GM21390 (cell line): ENCODE measurements around the gene SLC1A7.

Experiments
- ATAC-seq: cut with Tn5 transposase; IDR thresholded peaks from one replicate; pipeline ENCODE4 v1.9.1; 2021; ENCODE audit not compliant: unreplicated experiment

The SLC1A7 gene

GRCh38 chr1:53092659-53093450 lies 49.6 kb downstream of the SLC1A7 start:
- no peak for ATAC-seq

- no peak for ATAC-seq
These were observed 50.4 kb downstream of the SLC1A7 start for GRCh38 chr1:53091841-53092645.

- no peak for ATAC-seq
These were observed 52.0 kb downstream of the SLC1A7 start for GRCh38 chr1:53090227-53091147.

GRCh38 chr1:53089478-53090226 lies 52.8 kb downstream of the SLC1A7 start:
- no peak for ATAC-seq

GRCh38 chr1:53088616-53089300 lies 53.7 kb downstream of the SLC1A7 start:
- no peak for ATAC-seq

- no peak for ATAC-seq
These were observed 54.8 kb downstream of the SLC1A7 start for GRCh38 chr1:53087332-53088285.

GRCh38 chr1:53086491-53087070 lies 55.9 kb downstream of the SLC1A7 start:
- no peak for ATAC-seq

- ATAC-seq, result no peak
These were observed 57.0 kb downstream of the SLC1A7 start for GRCh38 chr1:53085405-53085804.

GRCh38 chr1:53084589-53084971 lies 57.9 kb downstream of the SLC1A7 start:
- ATAC-seq, result no peak

- no peak for ATAC-seq
These were observed 58.5 kb downstream of the SLC1A7 start for GRCh38 chr1:53083636-53084588.

GRCh38 chr1:53082826-53083455 lies 59.5 kb downstream of the SLC1A7 start:
- ATAC-seq, result no peak

- no peak for ATAC-seq
These were observed 60.9 kb downstream of the SLC1A7 start for GRCh38 chr1:53081384-53082066.

GRCh38 chr1:53080769-53081168 lies 61.7 kb downstream of the SLC1A7 start:
- no peak for ATAC-seq

GRCh38 chr1:53080041-53080440 lies 62.4 kb downstream of the SLC1A7 start:
- no peak for ATAC-seq

- no peak for ATAC-seq
These were observed 63.2 kb downstream of the SLC1A7 start for GRCh38 chr1:53079251-53079650.
